Activated naive CD8-positive, alpha-beta T cell treated with anti-CD3 and anti-CD28 coated beads, Interleukin-2, amount 50 U/mL, for 24 hours (primary cell): ENCODE measurements around the gene DYRK3.
"Not testable (repeated sequence)": the region's sequence is repeated elsewhere in the genome, so short reads cannot be mapped to it uniquely, and the experiment has no call there.

Experiments used
- ATAC-seq: fragments of 150-1000 bp; cut with Tn5 transposase; one replicate; pipeline ENCODE4 v1.10.0; 2021
- DNase-seq: peaks from one replicate; pipeline ENCODE4 v3.0.0; 2021
- H3K27ac Mint-ChIP-seq: one replicate; pipeline ENCODE4 v1.8.0; 2021; ENCODE audit warnings: mild to moderate bottlenecking, mixed read lengths
- H3K27me3 Mint-ChIP-seq: one replicate; pipeline ENCODE4 v1.8.0; 2021; ENCODE audit warnings: mixed read lengths
- H3K36me3 Mint-ChIP-seq: one replicate; pipeline ENCODE4 v1.8.0; 2021; ENCODE audit warnings: low read depth, mixed read lengths
- H3K4me1 Mint-ChIP-seq: one replicate; pipeline ENCODE4 v1.8.0; 2021; ENCODE audit warnings: mixed read lengths
- H3K4me3 Mint-ChIP-seq: one replicate; pipeline ENCODE4 v1.8.0; 2021; ENCODE audit warnings: mild to moderate bottlenecking, moderate library complexity, mixed read lengths
- H3K9me3 Mint-ChIP-seq: one replicate; pipeline ENCODE4 v1.8.0; 2021; ENCODE audit warnings: mixed read lengths

DYRK3 gene

GRCh38 chr1:206606867-206607266 is 28.5 kb upstream of the DYRK3 start:
- H3K4me3 Mint-ChIP-seq: no peak overlapping the region
- H3K27me3 Mint-ChIP-seq: no peaks in the 10 kb centered on the region
- H3K27ac Mint-ChIP-seq: peak overlapping the region; percentile 36
- H3K36me3 Mint-ChIP-seq: peaks cover 82% of the 10 kb centered on the region
- H3K9me3 Mint-ChIP-seq: no peaks in the 10 kb centered on the region
- DNase-seq (no peak), ATAC-seq (no peak)
- peaks cover 55% of the 10 kb centered on the region for H3K4me1 Mint-ChIP-seq

DNA sequence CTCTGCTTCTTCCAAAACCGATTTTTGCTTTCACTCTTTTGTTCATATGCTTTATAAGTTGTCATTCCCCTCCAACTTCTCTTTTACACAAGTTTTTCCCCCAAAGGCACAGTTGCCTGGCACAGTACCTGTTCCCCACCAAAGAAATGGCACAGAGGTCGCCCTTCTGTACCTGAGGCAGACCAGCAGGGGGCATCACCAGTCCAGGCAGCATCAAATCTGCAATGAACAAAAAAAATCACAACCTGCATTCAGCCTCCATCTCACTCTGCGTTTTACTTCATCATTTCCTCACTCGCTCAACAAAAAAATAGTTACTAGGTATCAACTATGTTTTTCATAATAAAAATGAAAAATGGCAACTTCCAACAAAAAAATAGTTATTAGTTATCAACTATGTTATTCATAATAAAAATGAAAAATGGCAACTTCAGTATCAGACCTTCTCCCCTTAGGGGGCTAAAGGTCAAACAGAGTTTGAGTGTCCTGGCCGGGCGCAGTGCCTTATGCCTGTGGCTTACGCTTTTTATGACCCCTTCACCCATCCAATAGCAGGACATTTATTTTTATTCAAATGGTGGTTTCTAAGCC is 27.1 kb upstream of the DYRK3 start:
- ATAC-seq: no peak
- Mint-ChIP-seq H3K27me3 (no peaks in the 10 kb centered on the region), H3K4me3 (peak overlapping the region; percentile 75), H3K36me3 (peaks cover 73% of the 10 kb centered on the region), H3K27ac (peak overlapping the region; percentile 93), H3K4me1 (peaks cover 57% of the 10 kb centered on the region), H3K9me3 (no peaks in the 10 kb centered on the region)
- DNase-seq: peak; percentile 71

- no peaks in the 10 kb centered on the region for H3K27me3 Mint-ChIP-seq
- DNase-seq (peak; percentile 31), ATAC-seq (peak; percentile 70)
- peak overlapping the region; percentile 75 for H3K4me3 Mint-ChIP-seq
- peaks cover 57% of the 10 kb centered on the region for H3K4me1 Mint-ChIP-seq
- H3K36me3 Mint-ChIP-seq: peaks cover 65% of the 10 kb centered on the region
- H3K27ac Mint-ChIP-seq: peak overlapping the region; percentile 93
- H3K9me3 Mint-ChIP-seq: no peaks in the 10 kb centered on the region
Measured at GRCh38 chr1:206609229-206609991, 25.9 kb upstream of the DYRK3 start.

GRCh38 chr1:206612129-206612876 is 23.0 kb upstream of the DYRK3 start, which contains the start of gene EIF2D:
TSS of gene EIF2D (minus strand) at chr1:206612465. CDS start at chr1:206612342, 123 bp downstream.
- Mint-ChIP-seq H3K27ac (peak within 1 kb of the TSS; percentile 93), H3K36me3 (peaks cover 42% of the 10 kb centered on the region), H3K4me3 (peak within 1 kb of the TSS; percentile 98), H3K27me3 (no peaks in the 10 kb centered on the region), H3K4me1 (peaks cover 45% of the 10 kb centered on the region), H3K9me3 (no peaks in the 10 kb centered on the region)
- DNase-seq (peak; percentile 98), ATAC-seq (peak; percentile 85)

DNA sequence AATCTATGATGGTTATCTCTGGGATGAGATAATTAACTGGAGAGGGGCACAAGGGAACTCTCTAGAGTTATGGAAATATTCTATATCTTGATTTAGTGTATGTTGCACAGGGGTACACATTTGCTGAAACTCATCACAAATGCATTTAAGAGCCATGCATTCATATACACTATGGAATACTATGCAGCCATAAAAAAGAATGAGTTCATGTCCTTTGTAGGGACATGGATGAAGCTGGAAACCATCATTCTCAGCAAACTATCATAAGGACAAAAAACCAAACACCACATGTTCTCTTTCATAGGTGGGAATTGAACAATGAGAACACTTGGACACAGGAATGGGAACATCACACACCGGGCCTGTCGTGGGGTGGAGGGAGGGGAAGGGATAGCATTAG is 8.9 kb upstream of the DYRK3 start:
- not testable (repeated sequence) for H3K4me1 Mint-ChIP-seq, H3K9me3 Mint-ChIP-seq, H3K27ac Mint-ChIP-seq, H3K36me3 Mint-ChIP-seq, ATAC-seq, H3K27me3 Mint-ChIP-seq, DNase-seq, H3K4me3 Mint-ChIP-seq

DNA sequence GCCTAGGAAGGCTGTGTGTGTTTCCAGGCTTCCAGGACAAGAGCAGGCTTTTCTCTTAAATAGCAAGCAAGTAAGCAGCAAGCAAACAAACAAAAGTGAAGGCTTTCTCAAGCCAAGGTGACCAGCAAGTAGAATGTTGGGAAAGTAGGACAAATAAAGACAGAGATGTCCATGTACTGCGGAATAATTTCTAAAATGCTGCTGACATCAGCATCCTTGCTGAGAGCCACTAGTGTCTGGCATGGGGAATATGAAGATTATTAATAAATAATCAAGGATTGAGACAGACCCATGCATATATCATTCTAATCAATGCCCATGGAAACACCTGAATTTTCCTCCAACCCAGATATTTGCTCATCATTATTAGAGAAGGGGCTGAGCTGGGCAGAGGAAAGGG is 6.4 kb upstream of the DYRK3 start:
- H3K36me3 Mint-ChIP-seq: no peaks in the 10 kb centered on the region
- no peak overlapping the region for H3K4me3 Mint-ChIP-seq
- no peaks in the 10 kb centered on the region for H3K4me1 Mint-ChIP-seq
- DNase-seq (no peak), ATAC-seq (no peak)
- H3K9me3 Mint-ChIP-seq: no peaks in the 10 kb centered on the region
- H3K27ac Mint-ChIP-seq: no peak overlapping the region
- peaks cover 19% of the 10 kb centered on the region for H3K27me3 Mint-ChIP-seq

GRCh38 chr1:206631085-206631509 is 4.2 kb upstream of the DYRK3 start:
- Mint-ChIP-seq H3K27me3 (peaks cover 20% of the 10 kb centered on the region), H3K9me3 (no peaks in the 10 kb centered on the region), H3K4me3 (no peak overlapping the region), H3K4me1 (peaks cover 17% of the 10 kb centered on the region), H3K27ac (no peak overlapping the region), H3K36me3 (no peaks in the 10 kb centered on the region)
- DNase-seq (peak; percentile 25), ATAC-seq (no peak)

- ATAC-seq: no peak
- Mint-ChIP-seq H3K36me3 (peaks cover 3% of the 10 kb centered on the region), H3K4me3 (no peak overlapping the region), H3K27me3 (peaks cover 20% of the 10 kb centered on the region), H3K27ac (no peak overlapping the region), H3K9me3 (no peaks in the 10 kb centered on the region), H3K4me1 (peaks cover 31% of the 10 kb centered on the region)
- no peak for DNase-seq
Measured at GRCh38 chr1:206633708-206634121, 1.6 kb upstream of the DYRK3 start.

- peak overlapping the region; percentile 91 for H3K27ac Mint-ChIP-seq
- peak overlapping the region; percentile 78 for H3K4me3 Mint-ChIP-seq
- peaks cover 5% of the 10 kb centered on the region for H3K36me3 Mint-ChIP-seq
- H3K4me1 Mint-ChIP-seq: peaks cover 31% of the 10 kb centered on the region
- DNase-seq (peak; percentile 89), ATAC-seq (no peak)
- peaks cover 18% of the 10 kb centered on the region for H3K27me3 Mint-ChIP-seq
- no peaks in the 10 kb centered on the region for H3K9me3 Mint-ChIP-seq
Measured at GRCh38 chr1:206634365-206635079, 814 bp upstream of the DYRK3 start.

GRCh38 chr1:206635978-206636345 is 626 bp downstream of the DYRK3 start:
- peaks cover 8% of the 10 kb centered on the region for H3K36me3 Mint-ChIP-seq
- ATAC-seq: no peak
- H3K9me3 Mint-ChIP-seq: no peaks in the 10 kb centered on the region
- H3K4me1 Mint-ChIP-seq: peaks cover 31% of the 10 kb centered on the region
- H3K27ac Mint-ChIP-seq: no peak overlapping the region
- DNase-seq: no peak
- peaks cover 18% of the 10 kb centered on the region for H3K27me3 Mint-ChIP-seq
- H3K4me3 Mint-ChIP-seq: peak overlapping the region; percentile 78

DNA sequence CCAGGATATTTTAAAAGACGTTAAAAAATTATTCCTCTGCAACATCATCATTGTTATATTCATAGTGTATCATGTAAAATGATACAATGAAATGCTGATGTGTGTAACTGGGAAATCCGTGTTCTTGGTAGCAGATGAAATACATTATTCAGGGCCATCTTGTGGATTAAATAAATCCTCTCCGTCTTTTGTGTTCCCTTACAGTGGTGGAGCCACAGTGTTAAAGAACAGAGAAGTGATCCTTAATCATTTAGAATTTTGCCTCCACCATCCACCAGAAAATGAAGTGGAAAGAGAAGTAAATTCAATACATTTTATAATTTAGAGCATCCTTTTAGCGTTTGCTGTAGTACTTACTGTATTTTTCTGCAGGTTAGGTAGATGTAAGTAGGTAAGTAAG is 1.3 kb downstream of the DYRK3 start:
- peaks cover 18% of the 10 kb centered on the region for H3K27me3 Mint-ChIP-seq
- peak overlapping the region; percentile 15 for H3K4me3 Mint-ChIP-seq
- H3K9me3 Mint-ChIP-seq: no peaks in the 10 kb centered on the region

GRCh38 chr1:206637605-206638004 is 2.3 kb downstream of the DYRK3 start:
- no peak overlapping the region for H3K27ac Mint-ChIP-seq
- H3K9me3 Mint-ChIP-seq: no peaks in the 10 kb centered on the region
- peaks cover 31% of the 10 kb centered on the region for H3K4me1 Mint-ChIP-seq
- no peak for ATAC-seq
- H3K4me3 Mint-ChIP-seq: no peak overlapping the region
- DNase-seq: no peak
- H3K27me3 Mint-ChIP-seq: peaks cover 17% of the 10 kb centered on the region
- H3K36me3 Mint-ChIP-seq: peaks cover 8% of the 10 kb centered on the region

More for the DNA sequence above, 1.3 kb downstream of the DYRK3 start:
- DNase-seq (no peak), ATAC-seq (no peak)
- H3K27ac Mint-ChIP-seq: no peak overlapping the region
- H3K4me1 Mint-ChIP-seq: peaks cover 31% of the 10 kb centered on the region
- H3K36me3 Mint-ChIP-seq: peaks cover 8% of the 10 kb centered on the region

DNA sequence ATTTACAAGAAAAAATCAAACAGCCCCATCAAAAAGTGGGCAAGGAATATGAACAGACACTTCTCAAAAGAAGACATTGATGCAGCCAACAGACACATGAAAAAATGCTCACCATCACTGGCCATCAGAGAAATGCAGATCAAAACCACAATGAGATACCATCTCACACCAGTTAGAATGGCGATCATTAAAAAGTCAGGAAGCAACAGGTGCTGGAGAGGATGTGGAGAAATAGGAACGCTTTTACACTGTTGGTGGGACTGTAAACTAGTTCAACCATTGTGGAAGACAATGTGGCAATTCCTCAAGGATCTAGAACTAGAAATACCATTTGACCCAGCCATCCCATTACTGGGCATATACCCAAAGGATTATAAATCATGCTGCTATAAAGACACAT is 6.7 kb downstream of the DYRK3 start:
- not testable (repeated sequence) for H3K36me3 Mint-ChIP-seq, DNase-seq, H3K27ac Mint-ChIP-seq, H3K9me3 Mint-ChIP-seq, H3K4me3 Mint-ChIP-seq, H3K27me3 Mint-ChIP-seq, ATAC-seq, H3K4me1 Mint-ChIP-seq

GRCh38 chr1:206643118-206643698 is 7.9 kb downstream of the DYRK3 start:
- H3K27me3 Mint-ChIP-seq: peaks cover 4% of the 10 kb centered on the region
- no peak for ATAC-seq

More at GRCh38 chr1:206643118-206643698, 7.9 kb downstream of the DYRK3 start:
- DNase-seq: no peak
- H3K4me3 Mint-ChIP-seq: no peak overlapping the region
- H3K9me3 Mint-ChIP-seq: no peaks in the 10 kb centered on the region
- no peaks in the 10 kb centered on the region for H3K4me1 Mint-ChIP-seq
- no peak overlapping the region for H3K27ac Mint-ChIP-seq
- H3K36me3 Mint-ChIP-seq: peaks cover 15% of the 10 kb centered on the region
